SK-N-SH (cell line): Measurements from ENCODE around the gene SELENOH. TPM values are rescaled to one million over a fixed set of nuclear protein-coding genes. Genes with fewer than 3 reads are reported as not detected.

Experiments used
- CTCF ChIA-PET: fragments of 300-600, 350-600 bp; formaldehyde crosslinking; extraction: SDS; loops from one replicate; lab custom pipeline; 2021; lab: Yijun Ruan, JAX
- POLR2A ChIA-PET: fragments of 350-600 bp; sonication (Branson Sonifier 250); formaldehyde crosslinking; extraction: SDS; loops from one replicate; lab custom pipeline; 2020; ENCODE audit warnings: antibody characterized with exemption, inconsistent platforms; lab: Yijun Ruan, JAX
- DNase-seq: peaks from one replicate; pipeline ENCODE4 v3.0.0; 2012
- H2AFZ ChIP-seq: fragments of 200-600 bp; sonication (generic); 2 replicates; pipeline ENCODE4 v1.8.1; 2016; ENCODE audit warnings: antibody characterized with exemption, mild to moderate bottlenecking, low read depth
- H3F3A ChIP-seq: fragments of 200-600 bp; sonication (generic); replicated peaks from 2 replicates; pipeline ENCODE3; 2016; ENCODE audit warnings: antibody characterized with exemption, mild to moderate bottlenecking; ENCODE audit not compliant: insufficient read depth
- H3K27ac ChIP-seq, 2 experiments: fragments of 200-500 bp in 1 of 2; fragments of 200-600 bp in 1 of 2; sonication (Bioruptor generic) in 1 of 2; sonication (generic), shearing (Covaris generic) in 1 of 2; 2 replicates each; pipeline versions ENCODE4 v1.5.1 to v1.6.1; 2014 to 2016; ENCODE audit warnings: low read depth in 2 of 2, inconsistent platforms in 1 of 2, low read length in 1 of 2, mild to moderate bottlenecking in 1 of 2, mixed read lengths in 1 of 2
- H3K27me3 ChIP-seq: fragments of 200-600 bp; sonication (generic), shearing (Covaris generic); 2 replicates; pipeline ENCODE4 v1.6.1; 2016; ENCODE audit warnings: mixed run types; ENCODE audit not compliant: insufficient read depth
- H3K36me3 ChIP-seq, 2 experiments: fragments of 200-500 bp in 1 of 2; fragments of 200-600 bp in 1 of 2; sonication (Bioruptor generic) in 1 of 2; sonication (generic) in 1 of 2; replicated peaks in 1 of 2; 2 replicates each; pipeline versions ENCODE3 to v1.5.1; 2014 to 2016; ENCODE audit warnings: low read length in 1 of 2, mild to moderate bottlenecking in 1 of 2; ENCODE audit not compliant: insufficient read depth in 2 of 2, control insufficient read depth in 1 of 2
- H3K4me1 ChIP-seq, 2 experiments: fragments of 200-500 bp in 1 of 2; fragments of 200-600 bp in 1 of 2; sonication (Bioruptor generic) in 1 of 2; sonication (generic), shearing (Covaris generic) in 1 of 2; 2 replicates each; pipeline versions ENCODE4 v1.5.1 to v1.6.1; 2014 to 2016; ENCODE audit warnings: low read depth in 1 of 2, low read length in 1 of 2, mixed run types in 1 of 2; ENCODE audit not compliant: insufficient read depth in 2 of 2, control insufficient read depth in 1 of 2
- H3K4me2 ChIP-seq: fragments of 200-600 bp; sonication (generic), shearing (Covaris generic); 2 replicates; pipeline ENCODE4 v1.6.1; 2017; ENCODE audit warnings: mixed run types
- H3K4me3 ChIP-seq, 2 experiments: fragments of 200-500 bp in 1 of 2; fragments of 200-600 bp in 1 of 2; sonication (Bioruptor generic) in 1 of 2; sonication (generic), shearing (Covaris generic) in 1 of 2; 2 replicates each; pipeline versions ENCODE4 v1.5.1 to v1.8.1; 2014 to 2016; ENCODE audit warnings: low read depth in 2 of 2, inconsistent platforms in 1 of 2, low read length in 1 of 2, mild to moderate bottlenecking in 1 of 2, mixed read lengths in 1 of 2, moderate library complexity in 1 of 2
- H3K79me2 ChIP-seq: fragments of 200-600 bp; sonication (generic); 2 replicates; pipeline ENCODE4 v1.8.1; 2017; ENCODE audit warnings: mild to moderate bottlenecking; ENCODE audit not compliant: insufficient read depth
- H3K9ac ChIP-seq: fragments of 200-600 bp; sonication (generic); 2 replicates; pipeline ENCODE4 v1.6.1; 2017; ENCODE audit warnings: mixed run types
- H3K9me2 ChIP-seq: fragments of 200-600 bp; sonication (generic); 2 replicates; pipeline ENCODE4 v1.6.1; 2017; ENCODE audit warnings: mixed run types
- H3K9me3 ChIP-seq: fragments of 200-600 bp; sonication (generic); 2 replicates; pipeline ENCODE4 v1.6.1; 2017; ENCODE audit warnings: mixed run types, mild to moderate bottlenecking, moderate library complexity
- H4K20me1 ChIP-seq: fragments of 200-600 bp; sonication (generic); 2 replicates; pipeline ENCODE4 v1.6.1; 2017; ENCODE audit warnings: mild to moderate bottlenecking, mixed run types; ENCODE audit not compliant: insufficient read depth
- CHD2 ChIP-seq: fragments of 150-350 bp; IDR thresholded peaks from 2 replicates; pipeline ENCODE4 v1.6.1; 2018; ENCODE audit warnings: low read length; ENCODE audit not compliant: partially characterized antibody
- CTCF ChIP-seq: fragments of 200-600 bp; sonication (generic); IDR thresholded peaks from 2 replicates; pipeline ENCODE4 v1.6.1; 2017; ENCODE audit warnings: antibody characterized with exemption, mild to moderate bottlenecking, moderate library complexity
- EZH2phosphoT487 ChIP-seq: fragments of 200-600 bp; sonication (generic); IDR thresholded peaks from 2 replicates; pipeline ENCODE4 v1.6.1; 2017; ENCODE audit warnings: low read depth, mixed run types, mild to moderate bottlenecking, antibody characterized with exemption, moderate library complexity, borderline replicate concordance
- FOSL2 ChIP-seq: IDR thresholded peaks from 2 replicates; pipeline ENCODE4 v1.4.0; 2012; ENCODE audit warnings: low read depth, mild to moderate bottlenecking, moderate library complexity, borderline replicate concordance
- FOXJ3 ChIP-seq: sonication (generic); formaldehyde crosslinking; IDR thresholded peaks from 2 replicates; pipeline ENCODE4 v1.5.1; 2020; ENCODE audit warnings: mild to moderate bottlenecking, missing genetic modification reagents
- FOXM1 ChIP-seq: IDR thresholded peaks from 2 replicates; pipeline ENCODE4 v1.4.0; 2012; ENCODE audit warnings: low read depth, mild to moderate bottlenecking
- MAX ChIP-seq: IDR thresholded peaks from 2 replicates; pipeline ENCODE4 v1.4.0; 2012; ENCODE audit warnings: low read depth
- MEF2A ChIP-seq: IDR thresholded peaks from 2 replicates; pipeline ENCODE4 v1.4.0; 2012; ENCODE audit warnings: low read depth, borderline replicate concordance
- MXI1 ChIP-seq: IDR thresholded peaks from 2 replicates; pipeline ENCODE4 v1.6.1; 2012; ENCODE audit warnings: mild to moderate bottlenecking, low read depth, low read length, improper control_type of control experiment
- NFIC ChIP-seq: IDR thresholded peaks from 2 replicates; pipeline ENCODE4 v1.4.0; 2012; ENCODE audit warnings: borderline replicate concordance
- RFX5 ChIP-seq: IDR thresholded peaks from 2 replicates; pipeline ENCODE4 v1.6.1; 2012; ENCODE audit warnings: mild to moderate bottlenecking, improper control_type of control experiment, low read length
- RXRA ChIP-seq: IDR thresholded peaks from 2 replicates; pipeline ENCODE4 v1.4.0; 2012; ENCODE audit warnings: low read depth, mild to moderate bottlenecking, borderline replicate concordance
- TCF12 ChIP-seq: IDR thresholded peaks from 2 replicates; pipeline ENCODE4 v1.4.0; 2012
- TEAD4 ChIP-seq: IDR thresholded peaks from 2 replicates; pipeline ENCODE4 v1.4.0; 2012; ENCODE audit warnings: mild to moderate bottlenecking, borderline replicate concordance; ENCODE audit not compliant: insufficient read depth
- WGBS: methylation state at CpG from one replicate; pipeline ENCODE4 v1.1.6; 2017; ENCODE audit warnings: low lambda C conversion rate; 5-methylcytosine and 5-hydroxymethylcytosine counted together
- polyA plus RNA-seq, 3 experiments: library from polyadenylated mRNA; depleted of rRNA; stranded (reverse); fragments of >200 nt; gene quantifications; 2 replicates each; pipeline ENCODE4 v1.2.3, GENCODE V29; 2012
- TF ChIP-seq, protein P1 (sequence below): IDR thresholded peaks from 2 replicates; pipeline ENCODE4; 2012
- TF ChIP-seq, protein P2 (sequence below): IDR thresholded peaks from 2 replicates; pipeline ENCODE4 v1.4.0; 2012; ENCODE audit warnings: low read depth, borderline replicate concordance
- TF ChIP-seq, protein P3 (sequence below): IDR thresholded peaks from 2 replicates; pipeline ENCODE4 v1.4.0; 2012; ENCODE audit warnings: low read depth, borderline replicate concordance

SELENOH gene
- polyA plus RNA-seq, 1 of the 3 experiments (the other 2 are of a cell fraction): 333 TPM

- WGBS: 66% methylated on average over 2 of the region's 2 CpGs
- H3K4me1 ChIP-seq: peaks cover 5 to 17% of the 10 kb centered on the region in 2 experiments; a peak in 3 of 4 replicates
- H3K9ac ChIP-seq: no peak overlapping the region
- POLR2A ChIA-PET: interaction anchor here (0.7 kb wide), 1 partner anchor 11 kb away, joined by 3 read pairs; no protein-coding TSS in a partner anchor
- H3K79me2 ChIP-seq: peaks cover 83% of the 10 kb centered on the region
- no peak for DNase-seq
- no peak overlapping the region for H2AFZ ChIP-seq
- peaks cover 0 to 7% of the 10 kb centered on the region in 2 experiments for H3K36me3 ChIP-seq
- H4K20me1 ChIP-seq: peaks cover 52% of the 10 kb centered on the region
- no peak overlapping the region for H3K27ac ChIP-seq
- H3K9me2 ChIP-seq: no peaks in the 10 kb centered on the region
- H3F3A ChIP-seq: peaks cover 5% of the 10 kb centered on the region
- H3K4me3 ChIP-seq: peak overlapping the region in 1 of 2 experiments; percentile 63; a peak in 2 of 4 replicates
- H3K4me2 ChIP-seq: peak overlapping the region; percentile 86
- H3K27me3 ChIP-seq: no peaks in the 10 kb centered on the region
- no peaks in the 10 kb centered on the region for H3K9me3 ChIP-seq
- no peak for TF ChIP-seq TCF12
- TF ChIP-seq EZH2phosphoT487: no peak
- TF ChIP-seq, protein P1, sequence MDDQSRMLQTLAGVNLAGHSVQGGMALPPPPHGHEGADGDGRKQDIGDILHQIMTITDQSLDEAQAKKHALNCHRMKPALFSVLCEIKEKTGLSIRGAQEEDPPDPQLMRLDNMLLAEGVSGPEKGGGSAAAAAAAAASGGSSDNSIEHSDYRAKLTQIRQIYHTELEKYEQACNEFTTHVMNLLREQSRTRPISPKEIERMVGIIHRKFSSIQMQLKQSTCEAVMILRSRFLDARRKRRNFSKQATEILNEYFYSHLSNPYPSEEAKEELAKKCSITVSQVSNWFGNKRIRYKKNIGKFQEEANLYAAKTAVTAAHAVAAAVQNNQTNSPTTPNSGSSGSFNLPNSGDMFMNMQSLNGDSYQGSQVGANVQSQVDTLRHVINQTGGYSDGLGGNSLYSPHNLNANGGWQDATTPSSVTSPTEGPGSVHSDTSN: no peak
- TF ChIP-seq, all 33 proteins: peak for 0
- CTCF ChIA-PET: interaction anchor here (1.0 to 10.0 kb wide), 3 partner anchors 11 to 35 kb away, joined by 3 to 116 read pairs (median 12); no protein-coding TSS in a partner anchor
Observed at GRCh38 chr11:57764972-57765371, 23.7 kb downstream of the SELENOH start.

- Histone ChIP-seq H3K9ac (no peak overlapping the region), H3K9me3 (no peaks in the 10 kb centered on the region), H3F3A (peaks cover 3% of the 10 kb centered on the region), H2AFZ (no peak overlapping the region), H3K36me3 (peaks cover 0 to 7% of the 10 kb centered on the region in 2 experiments), H3K27ac (no peak overlapping the region; a peak in 1 of 4 replicates), H4K20me1 (peaks cover 76% of the 10 kb centered on the region), H3K27me3 (no peaks in the 10 kb centered on the region), H3K9me2 (no peaks in the 10 kb centered on the region), H3K4me1 (peaks cover under 1 to 9% of the 10 kb centered on the region in 2 experiments; a peak in 3 of 4 replicates), H3K4me3 (no peak overlapping the region), H3K79me2 (peaks cover 100% of the 10 kb centered on the region)
- 76% methylated on average over 1 of the region's 1 CpG for WGBS
- CTCF ChIA-PET: interaction anchor here (1.4 to 1.6 kb wide), 2 partner anchors 9 to 30 kb away, joined by 4 to 6 read pairs; partner anchors contain the start of gene CTNND1
- POLR2A ChIA-PET: no interaction called here
- TF ChIP-seq CTCF (no peak), CHD2 (no peak), MEF2A (no peak), FOXJ3 (CRISPR knock-in tag) (no peak), FOXM1 (no peak), NFIC (no peak), FOSL2 (no peak), RFX5 (no peak), MXI1 (no peak), TEAD4 (no peak), RXRA (no peak), MAX (no peak)
- TF ChIP-seq, protein P2, sequence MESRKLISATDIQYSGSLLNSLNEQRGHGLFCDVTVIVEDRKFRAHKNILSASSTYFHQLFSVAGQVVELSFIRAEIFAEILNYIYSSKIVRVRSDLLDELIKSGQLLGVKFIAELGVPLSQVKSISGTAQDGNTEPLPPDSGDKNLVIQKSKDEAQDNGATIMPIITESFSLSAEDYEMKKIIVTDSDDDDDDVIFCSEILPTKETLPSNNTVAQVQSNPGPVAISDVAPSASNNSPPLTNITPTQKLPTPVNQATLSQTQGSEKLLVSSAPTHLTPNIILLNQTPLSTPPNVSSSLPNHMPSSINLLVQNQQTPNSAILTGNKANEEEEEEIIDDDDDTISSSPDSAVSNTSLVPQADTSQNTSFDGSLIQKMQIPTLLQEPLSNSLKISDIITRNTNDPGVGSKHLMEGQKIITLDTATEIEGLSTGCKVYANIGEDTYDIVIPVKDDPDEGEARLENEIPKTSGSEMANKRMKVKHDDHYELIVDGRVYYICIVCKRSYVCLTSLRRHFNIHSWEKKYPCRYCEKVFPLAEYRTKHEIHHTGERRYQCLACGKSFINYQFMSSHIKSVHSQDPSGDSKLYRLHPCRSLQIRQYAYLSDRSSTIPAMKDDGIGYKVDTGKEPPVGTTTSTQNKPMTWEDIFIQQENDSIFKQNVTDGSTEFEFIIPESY: no peak
- TF ChIP-seq, protein P1: no peak
- TF ChIP-seq, protein P3, sequence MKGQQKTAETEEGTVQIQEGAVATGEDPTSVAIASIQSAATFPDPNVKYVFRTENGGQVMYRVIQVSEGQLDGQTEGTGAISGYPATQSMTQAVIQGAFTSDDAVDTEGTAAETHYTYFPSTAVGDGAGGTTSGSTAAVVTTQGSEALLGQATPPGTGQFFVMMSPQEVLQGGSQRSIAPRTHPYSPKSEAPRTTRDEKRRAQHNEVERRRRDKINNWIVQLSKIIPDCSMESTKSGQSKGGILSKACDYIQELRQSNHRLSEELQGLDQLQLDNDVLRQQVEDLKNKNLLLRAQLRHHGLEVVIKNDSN: no peak
- TF ChIP-seq, all 33 proteins: peak for 0
- DNase-seq: no peak
- H3K4me2 ChIP-seq: no peak overlapping the region
Observed at GRCh38 chr11:57770793-57771192, 29.5 kb downstream of the SELENOH start.
